GM19025 (cell line): Measurements from ENCODE around the gene TJP2.
"Not testable (repeated sequence)": the region's sequence is repeated elsewhere in the genome, so short reads cannot be mapped to it uniquely, and the experiment has no call there.

Experiments used
- ATAC-seq: cut with Tn5 transposase; IDR thresholded peaks from one replicate; pipeline ENCODE4 v1.9.1; 2021; ENCODE audit warnings: mild to moderate bottlenecking, low read depth, moderate library complexity; ENCODE audit not compliant: unreplicated experiment

Gene TJP2

DNA sequence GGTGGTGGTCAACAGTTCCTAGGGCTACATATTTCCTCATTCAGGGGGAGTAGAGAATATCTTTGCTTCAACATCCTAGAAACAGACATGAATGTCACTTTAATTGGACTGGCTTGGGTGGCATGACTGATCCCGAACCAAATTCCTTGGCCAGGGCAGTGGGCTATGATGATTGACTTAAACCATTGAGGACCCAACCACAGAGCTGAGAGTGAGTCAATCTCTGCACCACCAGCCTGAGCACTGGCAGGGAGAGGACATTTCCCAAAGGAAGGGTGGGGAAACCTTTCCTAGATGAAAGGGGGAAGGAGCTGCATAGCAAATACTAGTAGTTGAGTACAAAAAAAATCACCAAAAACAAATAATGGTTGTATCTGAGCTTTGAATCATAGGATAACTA lies 98.1 kb downstream of the TJP2 start:
- ATAC-seq = no peak

DNA sequence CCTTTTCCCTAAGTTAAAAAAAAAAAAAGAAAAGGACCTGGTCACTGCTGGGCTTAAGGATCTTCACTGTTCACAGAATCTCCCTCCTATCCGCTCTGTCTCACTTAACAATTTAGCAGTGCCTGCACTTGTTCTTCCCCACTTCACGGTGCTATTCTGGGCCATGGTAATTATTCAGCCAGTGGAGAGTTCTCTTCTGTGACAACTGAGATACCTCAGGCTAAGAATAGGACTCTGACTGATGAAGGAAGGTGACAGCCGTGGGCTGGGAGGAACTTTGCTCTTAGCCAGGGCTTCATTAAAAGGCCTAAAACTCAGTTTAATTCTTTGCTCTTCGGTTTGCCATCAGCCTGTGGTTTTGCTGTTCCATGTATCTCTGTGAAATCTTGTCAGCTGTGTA lies 99.1 kb downstream of the TJP2 start:
- no peak for ATAC-seq

DNA sequence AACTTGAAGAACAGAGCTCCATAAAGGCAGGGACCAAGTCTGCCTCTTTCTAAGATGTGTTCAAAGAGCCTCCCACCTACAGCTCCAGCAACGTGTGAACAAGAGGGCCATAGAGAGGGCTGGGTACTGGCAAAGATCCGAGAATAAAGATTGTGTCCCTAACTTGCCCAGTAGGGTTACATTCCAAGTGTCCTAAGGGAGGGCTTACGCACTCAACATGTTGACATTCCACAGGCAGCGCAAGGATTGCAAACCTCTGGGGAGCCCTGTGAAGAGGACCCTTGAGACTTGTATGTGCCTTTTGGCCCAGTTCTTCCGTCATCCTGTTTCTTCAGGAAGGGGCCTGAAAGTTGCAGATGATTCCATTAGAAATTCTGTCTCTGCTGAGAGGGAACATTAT lies 102.7 kb downstream of the TJP2 start:
- ATAC-seq = no peak

DNA sequence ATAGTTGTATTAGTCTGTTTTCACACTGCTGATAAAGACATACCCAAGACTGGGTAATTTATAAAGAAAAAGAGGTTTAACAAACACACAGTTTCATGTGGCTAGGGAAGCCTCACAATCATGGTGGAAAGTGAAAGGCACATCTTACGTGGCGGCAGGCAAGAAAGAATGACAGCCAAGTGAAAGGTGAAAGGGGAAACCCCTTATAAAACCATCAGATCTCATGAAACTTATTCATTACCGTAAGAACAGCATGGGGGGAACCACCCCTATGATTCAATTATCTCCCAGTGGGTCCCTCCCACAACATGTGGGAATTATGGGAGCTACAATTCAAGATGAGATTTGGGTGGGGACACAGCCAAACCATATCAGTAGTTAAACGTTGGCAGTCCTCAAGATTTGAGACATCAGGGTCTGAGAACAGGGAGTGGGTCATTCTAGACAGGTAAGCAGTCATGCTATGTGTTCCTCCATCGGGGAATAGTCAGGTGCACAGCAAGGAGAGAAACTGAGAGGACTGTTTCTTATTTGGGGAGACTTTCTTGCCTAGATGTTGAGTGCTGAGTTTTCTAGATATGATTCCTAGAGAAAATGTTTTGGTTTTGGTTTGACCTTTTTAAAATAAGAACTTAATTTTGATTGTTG lies 105.1 kb downstream of the TJP2 start:
- peak; percentile 55 for ATAC-seq

DNA sequence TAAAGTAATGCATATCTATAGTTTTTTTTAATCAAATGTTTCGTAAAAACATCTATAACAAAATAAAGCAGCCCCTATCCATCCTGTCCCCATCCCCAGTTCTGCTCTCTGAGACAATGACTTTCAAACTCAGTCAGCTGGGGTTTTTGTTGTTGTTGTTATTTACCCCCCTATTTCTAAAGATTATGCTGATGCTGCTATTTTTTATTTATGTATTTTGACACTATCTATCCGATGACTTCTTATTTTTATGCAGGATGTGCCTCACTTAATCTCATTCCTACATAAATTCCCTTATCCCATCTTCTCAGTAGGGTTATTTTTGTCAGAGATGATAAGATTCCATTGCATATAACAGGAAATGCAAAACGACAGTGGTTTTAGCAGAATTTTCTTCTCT lies 105.7 kb downstream of the TJP2 start:
- no peak for ATAC-seq

DNA sequence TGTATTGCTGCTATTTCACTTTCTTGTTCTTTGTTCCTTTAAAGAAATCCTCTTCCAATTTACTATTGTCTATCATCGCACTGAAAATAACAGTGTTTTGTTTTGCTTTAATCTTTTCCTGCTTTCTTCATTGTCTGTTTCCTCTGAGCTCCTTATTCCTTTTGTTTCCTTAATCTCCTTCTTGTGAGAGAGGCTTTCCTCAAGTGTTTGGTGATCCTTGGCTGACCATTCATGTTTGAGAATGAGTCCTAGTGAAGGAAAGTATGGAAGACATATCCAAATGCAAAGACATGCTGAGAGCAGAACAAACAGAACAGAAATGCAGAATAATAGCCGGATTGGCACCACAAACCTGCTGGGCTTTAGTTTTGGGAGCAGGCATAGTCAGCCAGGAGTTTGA lies 108.9 kb downstream of the TJP2 start:
- ATAC-seq = no peak

DNA sequence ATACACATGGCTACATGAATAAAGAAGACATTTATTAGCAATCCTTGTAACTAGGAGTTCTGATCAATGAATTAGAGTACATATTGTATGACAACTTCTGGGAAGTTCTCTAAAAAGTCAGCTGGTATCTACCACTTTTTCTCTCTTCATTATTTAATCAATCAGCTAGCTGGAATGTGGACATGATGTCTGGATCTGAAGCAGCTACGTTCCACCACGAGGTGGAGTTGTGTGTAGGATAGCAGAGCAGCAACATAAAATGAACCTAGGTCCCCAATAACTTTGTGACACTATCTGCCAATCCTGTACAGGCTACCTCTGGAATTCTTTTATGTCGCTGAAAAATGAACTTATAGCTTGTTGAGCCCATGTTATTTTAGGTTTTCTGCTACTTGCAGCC lies 118.0 kb downstream of the TJP2 start:
- ATAC-seq = no peak

DNA sequence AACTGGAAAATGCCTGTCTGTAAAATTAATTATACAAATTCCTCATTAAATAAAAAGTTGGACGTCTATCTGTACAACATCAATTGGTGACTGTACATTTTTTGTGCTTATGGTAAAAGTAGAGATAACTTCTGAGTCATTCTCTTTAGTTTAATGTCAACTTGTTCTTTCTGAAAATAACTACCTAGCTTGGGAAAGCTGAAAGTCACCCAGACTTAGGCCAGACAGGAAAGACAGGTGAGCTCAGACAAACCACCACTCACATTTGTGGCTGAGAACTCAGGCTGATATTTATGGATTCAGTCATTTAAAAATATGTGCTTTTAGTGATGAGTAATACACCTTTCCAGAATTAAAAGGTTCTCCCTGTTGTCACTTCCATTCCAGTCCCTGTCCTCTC lies 119.1 kb downstream of the TJP2 start:
- ATAC-seq = no peak

DNA sequence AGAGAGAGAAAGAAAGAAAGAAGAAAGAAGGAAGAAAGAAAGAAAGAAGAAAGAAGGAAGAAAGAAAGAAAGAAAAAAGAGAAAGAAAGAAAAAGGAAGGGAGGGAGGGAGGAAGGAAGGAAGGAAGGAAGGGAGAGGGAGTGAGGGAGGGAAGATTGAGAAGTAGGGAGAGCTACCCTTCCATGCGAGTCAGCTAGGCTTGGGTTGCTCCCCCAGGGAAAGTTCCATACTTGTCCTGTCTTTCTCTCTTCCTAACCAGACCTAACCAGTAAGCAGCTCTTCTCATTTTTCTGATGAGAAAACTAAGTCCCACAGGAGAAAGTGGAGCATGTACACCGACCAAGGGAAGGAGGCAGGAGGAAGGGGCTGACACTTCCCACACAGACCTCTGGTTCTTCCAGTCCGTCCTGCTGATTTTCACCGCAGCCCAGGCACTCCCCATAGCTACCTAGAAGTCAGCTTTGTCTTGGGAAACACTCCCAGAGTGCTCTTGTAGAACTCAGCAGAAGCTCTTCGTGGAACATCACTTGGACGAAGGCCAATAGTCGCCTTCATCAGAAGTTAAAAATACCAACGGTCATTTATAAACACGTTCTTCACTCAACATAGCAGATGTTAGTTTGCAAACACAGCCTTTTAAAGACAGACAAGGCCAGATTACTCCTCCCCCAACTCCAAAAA lies 121.9 kb downstream of the TJP2 start:
- no peak for ATAC-seq

DNA sequence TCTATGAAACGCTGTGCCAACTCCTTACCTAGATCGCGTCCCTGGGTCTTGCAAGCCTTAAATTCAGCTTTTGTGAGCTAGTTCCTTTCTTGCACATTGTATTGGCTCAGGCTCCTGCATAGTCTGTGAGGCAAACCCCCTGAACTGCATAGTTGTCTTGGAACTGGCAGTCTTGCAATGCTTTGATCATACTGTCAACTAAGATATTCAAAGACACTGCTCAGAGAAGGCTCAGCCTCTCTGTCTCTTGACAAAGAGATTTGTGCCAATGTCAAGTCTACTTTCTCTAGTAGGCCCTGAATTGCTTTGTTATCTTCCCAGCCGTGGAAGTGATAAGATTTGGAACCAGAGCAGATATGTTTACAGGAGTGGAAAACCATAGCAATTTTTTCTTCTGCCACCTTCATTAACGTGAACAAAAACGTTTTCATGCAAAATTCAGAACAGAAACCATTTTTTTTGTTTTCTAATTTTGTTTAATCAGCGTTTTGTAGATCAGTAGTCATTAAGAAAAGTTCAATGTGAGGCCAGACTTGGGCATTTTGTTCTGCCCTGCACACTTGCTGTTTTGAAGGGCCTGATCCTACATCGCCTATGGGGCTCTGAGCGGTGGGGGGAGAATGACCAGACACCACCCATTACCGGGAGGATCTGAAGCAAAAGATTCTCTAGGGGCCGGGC lies 123.4 kb downstream of the TJP2 start:
- no peak for ATAC-seq

DNA sequence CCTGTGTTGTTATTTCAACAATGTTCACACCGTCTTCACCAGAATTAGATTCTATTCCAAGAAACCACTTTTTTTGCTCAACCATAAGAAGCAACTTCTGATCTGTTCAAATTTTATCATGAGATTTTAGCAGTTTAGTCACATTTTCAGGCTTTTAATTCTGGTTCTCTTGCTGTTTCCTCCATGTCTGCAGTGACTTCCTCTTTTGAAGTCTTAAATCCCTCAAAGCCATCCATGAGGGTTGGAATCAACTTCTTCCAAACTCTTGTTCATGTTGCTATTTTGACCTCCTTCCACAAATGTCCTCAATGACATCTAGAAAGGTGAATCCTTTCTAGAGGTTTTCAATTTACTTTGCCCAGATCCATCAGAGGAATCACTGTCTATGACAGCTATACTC lies 125.2 kb downstream of the TJP2 start:
- ATAC-seq = no peak

DNA sequence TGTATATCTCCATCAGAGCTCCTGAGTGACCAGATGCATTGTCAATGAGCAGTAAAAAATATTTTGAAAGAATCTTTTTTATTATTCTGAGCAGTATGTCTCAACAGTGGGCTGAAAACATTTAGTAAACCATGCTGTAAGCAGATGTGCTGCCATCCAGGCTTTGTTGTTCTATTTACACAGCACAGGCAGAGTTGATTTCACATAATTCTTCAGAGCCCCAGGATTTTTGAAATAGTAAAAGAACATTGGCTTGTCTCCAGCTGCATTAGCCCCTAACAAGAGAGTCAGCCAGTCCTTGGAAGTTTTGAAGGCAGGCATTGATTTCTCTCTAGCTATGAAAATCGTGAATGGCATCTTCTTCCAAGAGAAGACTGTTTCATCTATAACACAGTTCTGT lies 125.7 kb downstream of the TJP2 start:
- no peak for ATAC-seq

DNA sequence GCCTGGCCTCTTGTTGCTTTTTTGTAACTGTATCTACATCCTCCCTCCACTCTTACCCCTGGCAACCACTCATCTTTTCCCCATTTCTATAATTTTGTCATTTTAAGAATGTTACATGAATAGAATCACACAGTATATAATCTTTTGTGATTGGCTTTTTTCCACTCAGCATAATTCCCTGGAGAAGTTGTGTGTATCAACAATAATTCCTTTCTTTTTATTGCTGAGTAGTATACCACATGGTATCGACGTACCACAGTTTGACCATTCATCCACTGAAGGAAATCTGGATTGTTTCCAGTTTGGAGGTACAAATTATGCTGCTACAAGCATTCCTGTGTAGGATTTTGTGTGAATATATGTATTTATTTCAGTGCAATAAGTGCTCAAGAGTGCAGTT lies 129.3 kb downstream of the TJP2 start:
- ATAC-seq = no peak

DNA sequence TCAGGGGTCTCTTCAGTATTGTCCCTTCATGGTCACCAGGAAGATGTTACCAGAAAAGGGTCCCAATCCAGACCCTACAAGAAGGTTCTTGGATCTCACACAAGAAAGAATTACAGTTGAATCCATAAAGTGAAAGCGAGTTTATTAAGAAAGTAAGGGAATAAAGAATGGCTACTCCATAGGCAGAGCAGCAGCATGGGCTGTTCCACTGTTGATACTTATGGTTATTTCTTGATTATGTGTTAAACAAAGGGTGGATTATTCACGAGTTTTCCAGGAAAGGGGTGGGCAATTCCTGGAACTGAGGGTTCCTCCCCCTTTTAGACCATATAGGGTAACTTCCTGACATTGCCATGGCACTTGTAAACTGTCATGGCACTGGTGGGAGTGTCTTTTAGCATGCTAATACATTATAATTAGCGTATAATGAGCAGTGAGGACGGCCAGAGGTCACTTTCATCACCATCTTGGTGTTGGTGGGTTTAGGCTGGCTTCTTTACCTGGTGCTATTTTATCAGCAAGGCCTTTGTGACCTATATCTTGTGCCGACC lies 132.9 kb downstream of the TJP2 start:
- ATAC-seq = not testable (repeated sequence)

DNA sequence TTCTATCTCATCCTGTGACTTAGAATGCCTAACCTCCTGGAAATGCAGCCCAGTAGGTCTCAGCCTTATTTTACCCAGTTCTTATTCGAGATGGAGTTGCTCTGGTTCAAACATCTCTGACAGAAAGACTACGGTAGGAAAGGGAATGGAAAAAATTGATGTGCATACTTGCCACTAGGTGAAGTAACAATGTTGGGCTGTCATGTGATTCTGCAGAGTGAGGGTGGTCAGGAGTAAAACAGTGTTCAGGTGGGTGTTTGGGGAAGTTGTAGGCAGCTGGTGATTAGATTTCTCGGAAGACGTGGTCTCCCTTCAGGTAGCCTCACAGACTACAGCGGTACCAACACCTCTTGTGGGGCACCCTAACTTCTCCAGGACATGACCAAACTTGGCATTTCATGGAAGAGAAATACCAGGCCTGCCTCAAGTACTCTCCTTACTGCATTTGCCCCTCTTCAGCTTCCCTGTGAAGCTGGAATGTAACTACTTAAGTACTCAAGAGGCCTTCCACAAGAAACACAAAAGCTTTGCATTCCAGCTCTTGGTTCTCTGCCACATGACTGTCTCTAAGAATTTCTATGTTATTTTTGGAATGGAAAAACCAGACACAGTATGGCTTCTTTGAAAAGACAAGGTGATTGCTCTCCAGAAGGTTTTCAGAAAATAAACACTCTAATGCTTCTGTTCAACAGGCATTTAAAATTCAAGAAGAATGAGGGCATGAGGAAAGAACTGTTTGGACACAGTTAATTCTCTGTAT lies 133.5 kb downstream of the TJP2 start:
- no peak for ATAC-seq

DNA sequence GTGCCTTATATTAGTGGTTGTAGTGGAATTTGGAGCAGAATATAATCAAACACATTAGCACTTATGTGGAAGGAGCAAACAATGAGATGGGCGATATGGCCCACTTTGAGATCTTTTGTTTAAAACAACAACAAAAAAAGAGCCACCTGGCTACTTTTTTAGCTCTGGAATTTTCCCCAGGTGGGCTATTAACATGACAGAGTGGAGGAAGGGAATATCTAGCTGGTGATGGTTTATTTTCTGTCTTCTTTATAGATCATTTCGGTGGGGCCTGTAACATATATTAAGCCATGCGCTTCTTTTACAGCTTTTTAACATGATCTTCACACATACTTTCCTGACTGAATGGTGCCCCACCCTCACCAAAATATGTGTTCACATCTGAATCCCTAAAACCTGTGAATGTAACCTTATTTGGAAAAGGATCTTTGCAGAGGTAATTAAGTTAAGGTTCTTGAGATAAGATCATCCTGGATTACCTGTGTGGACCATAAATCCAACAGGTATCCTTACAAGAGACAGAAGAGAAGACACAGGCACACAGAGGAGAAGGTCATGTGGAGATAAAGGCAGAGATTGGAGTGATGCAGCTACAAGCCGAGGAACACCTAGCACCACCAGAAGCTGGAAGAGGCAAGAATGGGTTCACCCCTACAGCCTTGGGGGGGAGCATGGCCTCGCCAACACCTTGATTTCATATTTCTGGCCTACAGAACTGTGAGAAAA lies 134.3 kb downstream of the TJP2 start:
- no peak for ATAC-seq

DNA sequence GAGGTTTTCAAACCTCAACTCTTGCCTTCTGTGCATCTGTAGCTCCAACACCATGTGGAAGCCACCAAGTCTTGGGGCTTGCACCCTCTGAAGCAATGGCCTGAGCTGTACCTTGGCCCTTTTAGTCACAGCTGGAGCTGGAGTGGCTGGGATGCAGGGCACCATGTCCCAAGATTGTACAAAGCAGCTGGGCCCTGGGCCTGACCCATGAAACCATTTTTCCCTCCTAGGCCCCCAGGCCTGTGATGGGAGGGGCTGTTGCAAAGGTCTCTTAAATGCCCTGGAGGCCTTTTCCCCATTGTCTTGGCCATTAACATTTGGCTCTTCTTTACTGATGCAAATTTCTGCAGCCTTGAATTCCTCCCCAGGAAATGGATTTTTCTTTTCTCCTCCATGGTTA lies 139.1 kb downstream of the TJP2 start:
- ATAC-seq = no peak

DNA sequence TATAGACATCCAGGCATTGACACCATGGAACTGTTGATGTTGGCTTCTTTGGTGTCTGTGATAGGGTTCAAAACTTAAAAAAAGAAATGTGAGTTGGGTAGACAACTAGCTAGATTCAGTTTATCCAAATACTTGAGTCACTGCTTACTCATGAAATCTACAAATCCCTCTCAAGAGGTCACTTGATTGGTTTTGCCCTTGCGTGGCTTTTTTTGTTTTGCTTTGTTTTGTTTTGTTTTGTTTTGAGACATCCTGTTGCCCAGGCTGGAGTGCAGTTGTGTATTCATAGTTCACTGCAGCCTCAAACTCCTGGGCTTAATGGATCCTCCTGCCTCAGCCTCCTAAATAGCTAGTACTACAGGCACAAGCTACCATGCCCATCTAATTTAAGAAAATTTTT lies 140.5 kb downstream of the TJP2 start:
- ATAC-seq = no peak

DNA sequence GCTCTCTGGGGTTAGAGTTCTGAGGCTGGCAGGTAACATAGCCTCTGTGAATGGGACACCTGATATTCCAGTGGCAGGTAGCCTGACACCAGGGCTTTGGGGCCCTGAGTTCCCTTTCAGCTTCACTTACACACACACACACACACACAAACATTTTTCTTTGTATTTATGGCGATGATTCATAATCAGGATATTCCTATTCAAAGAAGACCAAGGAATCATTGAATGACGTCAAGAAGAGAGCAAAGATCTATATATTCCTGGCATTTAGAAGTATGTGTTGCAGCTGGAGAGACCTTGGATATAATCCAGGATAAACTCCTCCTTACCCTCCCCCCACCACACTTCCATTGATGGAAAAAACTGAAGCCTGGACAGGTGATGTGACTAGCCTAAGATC lies 143.0 kb downstream of the TJP2 start:
- ATAC-seq = no peak

DNA sequence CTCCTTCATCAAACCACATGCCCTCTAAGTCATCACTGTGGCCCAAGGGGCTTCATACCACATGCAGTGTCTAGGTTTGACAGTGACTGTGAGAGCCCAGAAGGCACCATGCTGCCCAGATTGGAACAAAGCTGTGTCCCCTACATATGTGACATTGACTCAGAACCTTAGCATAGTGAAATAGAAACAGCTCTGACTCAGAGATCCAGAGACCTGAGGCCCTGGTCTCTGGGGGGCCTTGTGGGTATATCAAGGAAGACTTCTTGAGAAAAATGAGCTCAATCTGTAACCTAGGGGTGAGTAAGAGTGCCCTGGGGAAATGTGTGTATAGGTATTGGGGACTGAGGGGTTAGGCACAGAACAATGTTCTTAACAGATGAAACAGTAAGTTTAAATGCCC lies 143.8 kb downstream of the TJP2 start:
- peak; percentile 93 for ATAC-seq
